NCI-H128 (cell line): ENCODE results near the gene JPH4.
"Not testable (repeated sequence)": the region's sequence is repeated elsewhere in the genome, so short reads cannot be mapped to it uniquely, and the experiment has no call there.

Source experiments
- DNase-seq: peaks from one replicate; lab custom pipeline; 2025; ENCODE audit not compliant: unreplicated experiment; lab: John Stamatoyannopoulos, UW

JPH4 gene

GRCh38 chr14:23578560-23579310 is at the start of gene JPH4:
JPH4 (minus strand) TSS chr14:23578790; CDS start chr14:23577453, 1,337 bp downstream.
- DNase-seq, result no peak

DNA sequence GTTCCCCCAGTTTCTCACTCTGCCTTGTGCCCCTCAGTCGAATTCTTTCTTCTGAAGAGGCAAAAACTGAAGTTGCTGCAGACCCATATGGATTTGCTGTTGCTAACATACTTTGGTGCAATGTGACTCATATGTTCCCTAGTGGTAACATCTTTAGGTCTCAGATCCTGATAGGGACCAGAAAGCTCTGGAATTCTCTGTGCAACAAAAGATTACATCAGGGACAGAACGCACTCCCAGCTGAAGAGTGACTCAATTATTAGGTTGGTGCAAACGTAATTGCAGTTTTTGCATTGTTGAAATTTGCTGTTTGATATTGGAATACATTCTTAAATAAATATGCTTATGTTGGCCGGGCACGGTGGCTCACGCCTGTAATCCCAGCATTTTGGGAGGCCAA is 49.4 kb upstream of the JPH4 start:
- no peak for DNase-seq

DNA sequence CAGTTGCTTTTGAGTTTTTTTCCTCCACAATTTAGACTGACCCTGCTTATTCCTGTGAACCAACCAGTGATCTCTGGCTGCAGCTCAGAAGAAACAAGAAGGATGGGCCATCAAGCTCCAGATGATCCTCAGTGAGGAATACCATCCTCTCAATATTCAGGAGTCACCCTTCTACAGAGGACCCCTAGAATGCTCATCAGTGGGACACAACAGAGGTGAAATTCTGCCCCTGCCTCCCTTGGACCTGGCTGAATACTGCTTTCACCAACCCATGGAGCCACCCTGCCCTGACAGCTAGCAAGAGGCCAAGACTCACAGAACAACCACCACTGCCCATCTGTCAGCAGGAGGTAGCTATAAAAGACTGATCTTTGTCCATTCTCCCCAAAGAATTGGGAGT is 48.4 kb upstream of the JPH4 start:
- no peak for DNase-seq

- no peak for DNase-seq
These were observed 46.3 kb upstream of the JPH4 start for GRCh38 chr14:23624830-23625404.

DNA sequence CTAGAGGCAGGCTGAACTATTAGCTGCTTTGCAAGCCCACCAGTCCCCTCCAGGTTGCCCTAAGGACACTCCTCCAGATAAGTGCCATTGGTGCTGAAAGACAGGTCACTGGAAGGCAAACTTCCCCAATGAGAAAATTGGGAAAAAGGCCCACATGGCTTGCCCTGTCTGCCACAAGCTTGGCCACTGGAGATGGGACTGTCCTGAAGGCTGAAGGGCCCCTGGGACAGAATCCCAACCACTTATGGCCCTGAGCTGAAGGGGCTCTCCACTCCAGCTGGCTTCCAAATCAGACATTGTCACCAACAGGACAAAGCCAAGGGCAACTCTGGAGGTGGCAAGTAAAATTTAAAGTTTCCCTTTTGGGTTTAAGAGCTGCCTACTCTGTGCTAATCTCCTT is 45.4 kb upstream of the JPH4 start:
- no peak for DNase-seq

- DNase-seq, result no peak
These were observed 44.4 kb upstream of the JPH4 start for GRCh38 chr14:23622990-23623389.

GRCh38 chr14:23621932-23622730 is 43.5 kb upstream of the JPH4 start:
- DNase-seq, result no peak

GRCh38 chr14:23621204-23621931 is 42.8 kb upstream of the JPH4 start:
- DNase-seq, result no peak

DNA sequence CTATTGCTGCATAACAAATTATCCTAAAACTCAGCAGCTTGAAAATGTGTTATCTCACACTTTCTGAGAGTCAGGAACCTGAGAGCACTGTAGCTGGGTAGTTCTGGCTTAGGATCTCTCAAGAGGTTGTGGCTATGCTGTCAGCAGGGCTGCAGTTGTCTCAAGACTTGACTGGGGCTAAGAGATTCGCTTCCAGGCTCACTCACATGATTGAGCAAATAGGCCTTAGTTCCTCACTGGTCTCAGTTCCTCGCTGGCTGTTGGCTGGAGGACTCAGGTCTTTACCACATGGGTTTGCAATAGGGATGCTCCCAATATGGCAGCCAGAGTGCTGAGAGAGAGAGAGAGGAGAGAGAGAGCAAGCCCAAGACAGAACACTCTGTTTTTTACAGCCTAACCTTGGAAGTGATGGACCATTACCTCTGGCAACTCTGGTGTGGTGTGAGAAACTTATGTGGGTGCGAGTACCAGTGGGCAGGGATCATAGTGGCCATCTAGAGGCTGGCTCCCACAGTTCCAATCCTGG is 41.6 kb upstream of the JPH4 start:
- no peak for DNase-seq

DNA sequence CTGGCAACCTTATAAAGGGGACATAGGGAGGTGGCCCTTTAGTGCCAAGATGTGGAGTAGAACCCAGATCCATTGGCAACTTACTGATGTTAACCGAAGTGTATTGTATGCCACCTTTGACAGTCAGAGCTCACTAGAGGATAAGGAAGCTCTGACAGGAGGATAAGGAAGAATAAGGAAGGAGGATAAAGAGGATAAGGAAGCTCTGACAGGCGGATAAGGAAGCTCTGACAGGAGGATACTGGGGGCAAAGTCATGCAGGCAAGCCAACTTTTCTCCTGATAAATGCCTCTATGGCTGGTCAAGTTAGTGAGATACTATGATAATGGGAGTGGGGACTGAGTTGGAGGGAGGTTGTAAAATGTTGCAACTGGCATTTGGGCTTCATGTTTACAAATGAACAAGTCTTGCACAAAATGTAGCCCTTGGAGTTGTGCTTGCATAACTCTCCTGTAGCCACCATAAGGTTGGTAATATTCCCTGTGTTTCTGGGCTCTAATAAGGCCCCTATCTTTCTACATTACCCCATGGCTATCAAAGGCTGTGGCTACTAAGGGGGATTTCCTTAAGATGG is 39.9 kb upstream of the JPH4 start:
- DNase-seq, result no peak

DNA sequence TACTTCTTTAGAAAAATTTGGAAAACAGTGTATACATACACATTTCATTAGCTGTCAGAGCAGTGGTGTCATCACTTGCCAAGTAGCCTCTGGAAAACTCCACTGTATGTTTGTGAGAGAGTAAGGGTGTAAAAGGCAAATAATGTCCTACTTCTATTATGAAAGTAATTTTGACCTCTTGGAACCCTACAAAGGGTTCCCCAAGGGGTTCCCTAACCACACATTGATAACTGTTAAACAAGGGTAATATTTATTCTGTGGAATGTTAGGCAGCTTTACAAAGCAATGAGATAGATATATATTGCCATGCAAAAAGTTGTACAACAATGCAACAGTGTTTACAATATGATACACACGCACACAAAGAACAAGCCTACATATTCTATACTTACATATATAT is 38.9 kb upstream of the JPH4 start:
- DNase-seq, result no peak

DNA sequence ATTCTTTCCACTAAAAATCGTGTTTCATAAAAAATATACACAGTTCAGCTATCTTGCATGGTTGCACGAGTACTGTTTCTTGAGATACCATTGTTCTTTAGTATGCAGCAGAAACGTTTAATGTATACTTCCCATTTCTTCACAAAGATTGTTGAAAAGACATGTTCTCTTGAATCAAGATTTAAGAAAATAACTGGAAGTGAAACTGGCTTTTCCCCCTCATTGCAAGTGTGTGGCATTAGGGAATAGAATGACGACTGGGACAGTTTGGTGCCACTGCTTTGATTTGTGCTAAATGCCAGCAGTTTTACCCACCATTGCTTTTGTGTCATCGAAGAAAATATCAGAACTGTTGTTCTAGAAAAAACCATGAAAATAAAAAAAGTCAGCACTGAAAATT is 37.3 kb upstream of the JPH4 start:
- DNase-seq, result no peak

DNA sequence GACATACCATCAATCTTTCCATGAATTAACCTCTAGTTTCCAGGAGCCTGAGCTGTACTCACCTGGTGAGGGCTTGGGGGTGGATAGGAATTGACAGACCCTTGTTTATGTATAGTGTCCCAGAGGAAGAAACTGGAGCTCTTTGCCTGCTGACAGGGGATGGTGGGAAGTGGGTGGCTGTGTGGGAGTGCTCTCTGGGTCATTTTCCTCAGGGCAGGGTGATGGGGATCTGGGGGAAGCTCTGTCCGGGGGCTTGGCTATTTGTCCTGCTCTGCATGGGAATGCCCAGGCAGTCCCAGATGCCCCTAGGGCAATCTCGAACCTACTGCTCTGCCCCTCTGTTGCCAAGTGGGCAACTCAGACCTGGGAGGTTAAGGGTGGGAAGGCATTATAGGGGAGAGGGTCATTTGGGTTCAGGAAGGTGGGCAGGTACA is 35.8 kb upstream of the JPH4 start:
- DNase-seq, result no peak

GRCh38 chr14:23613242-23614070 is 34.9 kb upstream of the JPH4 start:
- no peak for DNase-seq

- no peak for DNase-seq
These were observed 34.2 kb upstream of the JPH4 start for GRCh38 chr14:23612802-23613201.

DNA sequence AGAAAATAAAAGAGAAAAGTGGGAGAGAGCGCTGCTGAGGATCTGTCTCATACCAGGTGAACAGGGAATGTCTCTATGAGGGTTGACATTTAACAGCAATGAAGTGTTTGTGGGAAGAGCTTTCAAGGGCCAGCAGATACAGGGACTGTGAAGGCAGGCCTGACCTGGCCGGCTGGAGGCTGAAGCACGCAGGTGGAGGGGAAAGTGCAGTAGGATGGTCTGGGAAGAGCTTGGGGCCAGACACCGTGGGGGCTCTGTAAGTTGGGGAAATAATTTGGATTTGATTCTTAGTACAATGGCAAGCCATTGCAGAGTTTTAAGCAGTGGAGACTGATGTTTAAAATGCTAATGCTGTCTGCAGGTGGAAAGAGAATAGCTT is 33.8 kb upstream of the JPH4 start:
- DNase-seq, result no peak

DNA sequence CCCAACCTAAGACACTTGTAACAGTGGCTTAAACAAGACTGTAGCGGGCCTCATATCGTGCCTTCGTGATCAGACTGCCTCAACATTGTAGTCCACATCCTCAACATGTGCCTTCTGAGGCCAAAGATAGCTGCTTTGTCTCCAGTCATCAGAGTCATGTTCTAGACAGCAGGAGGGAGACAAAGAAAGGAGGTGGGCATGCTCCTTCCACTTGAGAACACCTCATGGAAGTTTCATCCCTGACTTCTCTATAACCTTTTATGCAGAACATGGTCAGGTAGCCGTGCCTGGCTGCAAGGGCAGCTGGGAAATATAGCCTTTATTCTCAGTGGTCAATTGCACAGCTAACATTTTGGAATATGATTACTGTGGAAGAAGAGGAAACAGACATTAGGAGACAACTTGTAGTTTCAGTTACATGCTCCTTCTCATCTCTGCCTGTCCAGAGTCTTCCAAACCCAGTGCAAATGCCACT is 32.3 kb upstream of the JPH4 start:
- DNase-seq, result no peak

DNA sequence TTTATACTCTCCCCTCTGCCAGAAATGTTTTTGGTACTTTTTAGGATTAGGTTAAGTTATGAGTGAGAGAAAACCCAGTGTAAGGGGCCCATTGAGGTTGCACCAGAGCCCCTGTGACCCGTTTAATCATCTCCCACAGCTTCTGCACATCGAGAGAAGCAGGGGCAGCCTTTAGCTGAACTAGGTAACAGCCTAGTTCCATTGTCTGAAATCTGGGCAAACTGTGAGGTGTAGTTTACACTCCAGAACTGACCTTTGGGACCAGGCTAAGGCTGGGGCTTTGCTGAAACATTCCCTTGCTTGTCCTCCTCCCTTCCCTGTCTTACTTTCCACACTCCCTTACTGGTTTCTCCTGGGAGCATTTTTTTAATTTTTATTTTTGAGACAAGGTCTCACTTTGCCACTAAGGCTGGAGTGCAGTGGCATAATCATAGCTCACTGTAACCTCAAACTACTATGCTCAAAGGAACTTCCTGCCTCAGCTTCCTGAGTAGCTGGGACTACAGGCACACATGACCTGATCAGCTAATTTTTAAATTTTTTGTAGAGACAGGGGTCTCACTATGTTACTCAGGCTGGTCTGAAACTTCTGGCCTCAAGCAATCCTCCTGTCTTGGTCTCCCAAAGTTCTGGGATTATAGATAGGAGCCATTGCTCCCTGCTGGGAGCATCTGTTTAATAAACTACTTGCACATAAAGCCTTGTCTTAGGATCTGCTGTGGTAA is 31.7 kb upstream of the JPH4 start:
- no peak for DNase-seq

DNA sequence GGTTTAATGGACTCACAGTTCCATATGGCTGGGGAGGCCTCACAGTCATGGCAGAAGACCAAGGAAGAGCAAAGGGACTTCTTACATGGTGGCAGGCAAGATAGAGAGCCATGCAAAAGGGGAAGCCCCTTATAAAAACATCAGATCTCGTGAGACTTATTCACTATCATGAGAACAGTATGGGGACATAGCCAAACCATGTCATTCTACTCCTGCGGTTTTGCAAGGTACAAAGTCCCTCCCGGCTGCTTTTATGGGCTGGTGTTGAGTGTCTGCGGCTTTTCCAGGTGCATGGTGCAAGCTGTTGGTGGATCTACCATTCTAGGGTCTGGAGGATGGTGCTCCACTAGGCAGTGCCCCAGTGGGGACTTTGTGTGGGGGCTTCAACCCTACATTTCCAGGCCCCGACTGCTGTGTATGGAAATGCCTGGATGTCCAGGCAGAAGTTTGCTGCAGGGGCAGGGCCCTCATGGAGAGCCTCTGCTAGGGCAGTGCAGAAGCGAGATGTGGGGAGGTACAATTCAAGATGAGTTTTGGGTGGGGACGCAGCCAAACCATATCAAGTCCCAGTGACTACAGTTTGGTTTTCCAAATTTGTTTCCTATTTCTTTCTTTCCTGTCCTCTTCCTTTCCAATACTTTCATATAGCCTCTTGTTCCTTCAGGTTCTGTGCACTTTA is 31.0 kb upstream of the JPH4 start:
- not testable (repeated sequence) for DNase-seq
